Endodermal cell (in vitro differentiated cells): ENCODE data around the gene M1AP. TPM values are rescaled to one million over a fixed set of nuclear protein-coding genes. Genes with fewer than 3 reads are reported as not detected.

Source experiments
- DNase-seq: peaks from one replicate; pipeline ENCODE4 v3.0.0-alpha.2; 2017
- H3K27ac ChIP-seq: 2 replicates; pipeline ENCODE4 v1.5.1; 2013; ENCODE audit warnings: mild to moderate bottlenecking, low read depth, low read length, moderate library complexity
- H3K27me3 ChIP-seq: 2 replicates; pipeline ENCODE4 v1.6.1; 2013; ENCODE audit warnings: mild to moderate bottlenecking, low read length, moderate library complexity; ENCODE audit not compliant: insufficient read depth, control insufficient read depth, poor library complexity, severe bottlenecking
- H3K36me3 ChIP-seq: 2 replicates; pipeline ENCODE4 v1.7.0; 2013; ENCODE audit warnings: mild to moderate bottlenecking, low read length, moderate library complexity; ENCODE audit not compliant: control insufficient read depth, insufficient read depth
- H3K4me1 ChIP-seq: one replicate; pipeline ENCODE4 v1.7.0; 2013; ENCODE audit warnings: low read length; ENCODE audit not compliant: control insufficient read depth, insufficient read depth
- H3K4me3 ChIP-seq: 2 replicates; pipeline ENCODE4 v1.5.1; 2013; ENCODE audit warnings: mild to moderate bottlenecking, low read length, moderate library complexity
- H3K9ac ChIP-seq: 2 replicates; pipeline ENCODE4 v1.6.1; 2013; ENCODE audit warnings: mild to moderate bottlenecking, low read length, moderate library complexity; ENCODE audit not compliant: poor library complexity, severe bottlenecking; ENCODE audit errors: extremely low read depth
- H3K9me3 ChIP-seq: 2 replicates; pipeline ENCODE4 v1.6.1; 2013; ENCODE audit warnings: mild to moderate bottlenecking, low read length, moderate library complexity; ENCODE audit not compliant: control insufficient read depth
- H3K27ac Mint-ChIP-seq: 2 replicates; pipeline ENCODE4 v1.8.0; 2020; ENCODE audit warnings: mixed read lengths
- H3K27me3 Mint-ChIP-seq: 2 replicates; pipeline ENCODE4 v1.8.0; 2021; ENCODE audit warnings: mild to moderate bottlenecking, mixed read lengths; ENCODE audit not compliant: insufficient read depth
- H3K36me3 Mint-ChIP-seq: 2 replicates; pipeline ENCODE4 v1.8.0; 2020; ENCODE audit warnings: low read depth, mixed read lengths
- H3K4me1 Mint-ChIP-seq: 2 replicates; pipeline ENCODE4 v1.8.0; 2020; ENCODE audit warnings: mixed read lengths
- H3K4me3 Mint-ChIP-seq: 2 replicates; pipeline ENCODE4 v1.8.0; 2020; ENCODE audit warnings: mild to moderate bottlenecking, moderate library complexity, mixed read lengths
- H3K9me3 Mint-ChIP-seq: 2 replicates; pipeline ENCODE4 v1.8.0; 2020; ENCODE audit warnings: mild to moderate bottlenecking, mixed read lengths
- WGBS, 2 experiments: methylation state at CpG; one replicate each; pipeline versions ENCODE4 v1.1.5 to v1.1.7; 2013; ENCODE audit warnings: missing lambda C conversion rate in 2 of 2, mixed read lengths in 1 of 2; ENCODE audit not compliant: insufficient coverage in 1 of 2, insufficient read length in 1 of 2; 5-methylcytosine and 5-hydroxymethylcytosine counted together
- total RNA-seq, 2 donors: library from RNA; stranded (reverse); fragmentation: NEBNext Ultra II Directional in 1 of 2; extraction: Animal tissue kit (Norgen Biotek cat#: 25700) in 1 of 2; gene quantifications; 2 replicates in 1 of 2; 3 replicates in 1 of 2; pipeline ENCODE4 v1.2.1, GENCODE V29; 2021
- TF ChIP-seq, protein P1 (sequence below): fragments of 200-600 bp; sonication (generic); conservative IDR thresholded peaks from 2 replicates; pipeline ENCODE4 v1.5.0; 2021; ENCODE audit warnings: antibody characterized with exemption, mild to moderate bottlenecking

Gene M1AP
- total RNA-seq, 2 donors from 2014 or later: 3.8 to 5.5 TPM

DNA sequence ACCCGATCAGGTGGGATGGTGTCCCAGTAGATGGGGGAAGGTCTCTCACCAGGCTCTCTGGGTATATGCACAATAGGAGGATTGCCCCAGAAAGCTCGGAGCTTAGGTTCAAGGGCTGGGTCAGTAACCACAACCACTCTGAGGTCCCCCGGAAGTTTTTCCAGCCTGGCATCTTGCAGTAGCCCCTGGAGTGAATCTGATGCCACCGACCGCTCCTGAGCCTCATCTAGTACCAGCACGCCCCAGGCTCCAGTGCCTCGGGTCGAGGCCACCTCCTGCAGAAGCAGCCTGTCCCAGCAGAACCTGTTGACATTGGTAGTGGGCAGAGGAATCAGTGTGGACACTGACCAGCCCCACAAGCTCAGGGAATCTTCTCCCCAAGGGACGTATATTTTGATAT is 124.1 kb downstream of the M1AP start:
- no peak overlapping the region for H3K4me3 Mint-ChIP-seq
- Histone ChIP-seq H3K27ac (no peak overlapping the region), H3K36me3 (peaks cover 26% of the 10 kb centered on the region), H3K27me3 (peaks cover 52% of the 10 kb centered on the region), H3K9ac (no peak overlapping the region), H3K4me1 (no peaks in the 10 kb centered on the region), H3K4me3 (no peak overlapping the region), H3K9me3 (no peaks in the 10 kb centered on the region)
- H3K27ac Mint-ChIP-seq: no peak overlapping the region
- H3K4me1 Mint-ChIP-seq: peaks cover 4% of the 10 kb centered on the region
- no peak for DNase-seq
- peaks cover 51% of the 10 kb centered on the region for H3K27me3 Mint-ChIP-seq
- 89 to 98% methylated on average over 6 to 9 of the region's 9 CpGs for WGBS, 2 experiments
- TF ChIP-seq, protein P1, sequence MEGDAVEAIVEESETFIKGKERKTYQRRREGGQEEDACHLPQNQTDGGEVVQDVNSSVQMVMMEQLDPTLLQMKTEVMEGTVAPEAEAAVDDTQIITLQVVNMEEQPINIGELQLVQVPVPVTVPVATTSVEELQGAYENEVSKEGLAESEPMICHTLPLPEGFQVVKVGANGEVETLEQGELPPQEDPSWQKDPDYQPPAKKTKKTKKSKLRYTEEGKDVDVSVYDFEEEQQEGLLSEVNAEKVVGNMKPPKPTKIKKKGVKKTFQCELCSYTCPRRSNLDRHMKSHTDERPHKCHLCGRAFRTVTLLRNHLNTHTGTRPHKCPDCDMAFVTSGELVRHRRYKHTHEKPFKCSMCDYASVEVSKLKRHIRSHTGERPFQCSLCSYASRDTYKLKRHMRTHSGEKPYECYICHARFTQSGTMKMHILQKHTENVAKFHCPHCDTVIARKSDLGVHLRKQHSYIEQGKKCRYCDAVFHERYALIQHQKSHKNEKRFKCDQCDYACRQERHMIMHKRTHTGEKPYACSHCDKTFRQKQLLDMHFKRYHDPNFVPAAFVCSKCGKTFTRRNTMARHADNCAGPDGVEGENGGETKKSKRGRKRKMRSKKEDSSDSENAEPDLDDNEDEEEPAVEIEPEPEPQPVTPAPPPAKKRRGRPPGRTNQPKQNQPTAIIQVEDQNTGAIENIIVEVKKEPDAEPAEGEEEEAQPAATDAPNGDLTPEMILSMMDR: no peak
- H3K9me3 Mint-ChIP-seq: no peaks in the 10 kb centered on the region
- H3K36me3 Mint-ChIP-seq: peaks cover 21% of the 10 kb centered on the region

DNA sequence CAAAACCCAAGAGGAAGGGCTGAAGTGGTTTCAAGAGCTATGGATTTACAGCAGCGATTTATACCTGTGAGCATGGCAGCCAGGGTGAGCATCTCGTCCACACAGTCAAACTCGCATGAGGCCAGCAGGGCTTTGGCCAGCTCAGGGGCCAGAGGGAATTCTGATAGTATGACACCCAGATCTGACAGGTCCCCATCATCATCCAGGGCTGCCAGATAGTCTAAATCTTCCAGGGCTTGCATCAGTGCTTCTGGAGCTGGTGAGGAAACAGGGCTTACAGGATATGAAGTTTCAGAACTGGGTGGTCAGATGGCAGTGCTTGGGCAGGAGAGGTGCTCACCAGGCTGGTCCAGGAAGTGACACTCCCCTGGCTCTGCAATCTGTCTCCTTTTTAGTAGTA is 125.6 kb downstream of the M1AP start:
- Histone ChIP-seq H3K36me3 (peaks cover 18% of the 10 kb centered on the region), H3K27ac (no peak overlapping the region), H3K27me3 (peaks cover 67% of the 10 kb centered on the region), H3K9ac (no peak overlapping the region), H3K4me1 (no peaks in the 10 kb centered on the region), H3K9me3 (no peaks in the 10 kb centered on the region), H3K4me3 (no peak overlapping the region)
- H3K4me3 Mint-ChIP-seq: no peak overlapping the region
- TF ChIP-seq, protein P1: no peak
- no peaks in the 10 kb centered on the region for H3K9me3 Mint-ChIP-seq
- H3K27ac Mint-ChIP-seq: no peak overlapping the region
- no peak for DNase-seq
- WGBS, 2 experiments: 88 to 90% methylated on average over 3 of the region's 3 CpGs
- peaks cover 66% of the 10 kb centered on the region for H3K27me3 Mint-ChIP-seq
- no peaks in the 10 kb centered on the region for H3K4me1 Mint-ChIP-seq
- peaks cover 15% of the 10 kb centered on the region for H3K36me3 Mint-ChIP-seq

DNA sequence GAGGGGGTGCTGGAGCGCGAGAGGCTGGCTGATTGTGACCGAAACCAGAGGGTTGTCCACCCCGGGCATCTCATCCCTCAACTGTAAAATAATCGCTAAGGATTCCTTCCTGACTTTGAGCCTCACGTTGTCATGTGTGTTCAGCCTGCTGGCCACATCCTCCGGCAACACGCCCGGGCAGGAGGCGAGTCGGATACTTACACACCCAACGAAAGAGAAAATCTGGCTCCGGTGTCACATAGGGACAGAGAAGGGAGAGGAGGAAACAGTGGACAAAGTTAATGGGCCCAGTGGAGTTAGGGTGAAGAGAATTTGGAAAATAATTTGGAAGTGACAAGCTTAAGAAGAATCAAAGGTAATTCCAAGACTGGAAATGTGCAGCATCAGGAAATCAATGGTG is 131.5 kb downstream of the M1AP start:
- Mint-ChIP-seq H3K4me3 (no peak overlapping the region), H3K4me1 (peaks cover 9% of the 10 kb centered on the region), H3K27me3 (peaks cover 96% of the 10 kb centered on the region), H3K36me3 (peaks cover 2% of the 10 kb centered on the region), H3K27ac (no peak overlapping the region), H3K9me3 (peaks cover 9% of the 10 kb centered on the region)
- Histone ChIP-seq H3K9me3 (peaks cover 9% of the 10 kb centered on the region), H3K4me1 (peaks cover 3% of the 10 kb centered on the region), H3K9ac (no peak overlapping the region), H3K27ac (no peak overlapping the region), H3K27me3 (peaks cover 100% of the 10 kb centered on the region), H3K4me3 (no peak overlapping the region), H3K36me3 (no peaks in the 10 kb centered on the region)
- 89% methylated on average over 13 of the region's 13 CpGs for whole genome bisulfite sequencing, 2 experiments
- TF ChIP-seq, protein P1: no peak
- DNase-seq: no peak
